ENCODE results near the gene PAGE5. TPM values are rescaled to one million over a fixed set of nuclear protein-coding genes. Genes with fewer than 3 reads are reported as not detected.

The PAGE5 gene
- polyA plus RNA-seq, 1 experiment: not detected

GRCh38 chrX:55210931-55211677 lies 9.0 kb upstream of the PAGE5 start:
- no peak overlapping the region for H3K27ac ChIP-seq (ENCODE audit: low read depth, low read length)
- TF ChIP-seq CTCF (IDR thresholded peaks at IDR 0.05; ENCODE audit: low read depth, low read length): no peak
- H3K4me3 ChIP-seq (ENCODE audit: low read depth, low read length): no peak overlapping the region
- H3K9me3 ChIP-seq (ENCODE audit: control insufficient read depth, insufficient read depth, low read length): no peaks in the 10 kb centered on the region
- DNase-seq (ENCODE audit: low read depth, low spot score): no peak
- no peaks in the 10 kb centered on the region for H3K27me3 ChIP-seq (ENCODE audit: control insufficient read depth, insufficient read depth, low read length)
- ChIA-PET CTCF (no interaction called here), POLR2A (no interaction called here)

- H3K4me3 ChIP-seq (ENCODE audit: low read depth, low read length): no peak overlapping the region
- H3K27ac ChIP-seq (ENCODE audit: low read depth, low read length): no peak overlapping the region
- ChIA-PET CTCF (no interaction called here), POLR2A (no interaction called here)
- no peak for TF ChIP-seq CTCF (IDR thresholded peaks at IDR 0.05; ENCODE audit: low read depth, low read length)
- no peaks in the 10 kb centered on the region for H3K27me3 ChIP-seq (ENCODE audit: control insufficient read depth, insufficient read depth, low read length)
- no peak for DNase-seq (ENCODE audit: low read depth, low spot score)
- H3K9me3 ChIP-seq (ENCODE audit: control insufficient read depth, insufficient read depth, low read length): no peaks in the 10 kb centered on the region
These were observed 6.8 kb upstream of the PAGE5 start for GRCh38 chrX:55213381-55213780.

GRCh38 chrX:55240788-55241340 lies 20.7 kb downstream of the PAGE5 start:
- H3K9me3 ChIP-seq (ENCODE audit: control insufficient read depth, insufficient read depth, low read length): no peaks in the 10 kb centered on the region
- no peak for TF ChIP-seq CTCF (IDR thresholded peaks at IDR 0.05; ENCODE audit: low read depth, low read length)

GRCh38 chrX:55253528-55253927 lies 33.4 kb downstream of the PAGE5 start:
- Histone ChIP-seq H3K9me3 (ENCODE audit: control insufficient read depth, insufficient read depth, low read length) (no peaks in the 10 kb centered on the region), H3K4me3 (ENCODE audit: low read depth, low read length) (no peak overlapping the region), H3K27ac (ENCODE audit: low read depth, low read length) (no peak overlapping the region), H3K27me3 (ENCODE audit: control insufficient read depth, insufficient read depth, low read length) (no peaks in the 10 kb centered on the region)
- ChIA-PET POLR2A (no interaction called here), CTCF (no interaction called here)
- DNase-seq (ENCODE audit: low read depth, low spot score): no peak
- no peak for TF ChIP-seq CTCF (IDR thresholded peaks at IDR 0.05; ENCODE audit: low read depth, low read length)

More at GRCh38 chrX:55240788-55241340, 20.7 kb downstream of the PAGE5 start:
- no peaks in the 10 kb centered on the region for H3K27me3 ChIP-seq (ENCODE audit: control insufficient read depth, insufficient read depth, low read length)
- POLR2A ChIA-PET: no interaction called here
- no peak overlapping the region for H3K4me3 ChIP-seq (ENCODE audit: low read depth, low read length)
- no peak for DNase-seq (ENCODE audit: low read depth, low spot score)
- H3K27ac ChIP-seq (ENCODE audit: low read depth, low read length): no peak overlapping the region
- CTCF ChIA-PET: no interaction called here

GRCh38 chrX:55260806-55261205 lies 40.7 kb downstream of the PAGE5 start:
- CTCF ChIA-PET: no interaction called here
- POLR2A ChIA-PET: no interaction called here

More at GRCh38 chrX:55260806-55261205, 40.7 kb downstream of the PAGE5 start:
- Histone ChIP-seq H3K4me3 (ENCODE audit: low read depth, low read length) (no peak overlapping the region), H3K9me3 (ENCODE audit: control insufficient read depth, insufficient read depth, low read length) (peaks cover 6% of the 10 kb centered on the region; the same call in 1 of the 2 replicates), H3K27ac (ENCODE audit: low read depth, low read length) (no peak overlapping the region), H3K27me3 (ENCODE audit: control insufficient read depth, insufficient read depth, low read length) (no peaks in the 10 kb centered on the region)
- no peak for TF ChIP-seq CTCF (IDR thresholded peaks at IDR 0.05; ENCODE audit: low read depth, low read length)
- no peak for DNase-seq (ENCODE audit: low read depth, low spot score)
